Prostate gland (tissue), 2 donors: ENCODE results near the gene B4GALNT4. TPM values are rescaled to one million over a fixed set of nuclear protein-coding genes. Genes with fewer than 3 reads are reported as not detected.

Source experiments
- DNase-seq: peaks from one replicate; pipeline ENCODE4 v3.0.0-alpha.2; 2019; ENCODE audit warnings: low spot score
- H3K27ac ChIP-seq, 2 donors: fragments of 200-600 bp; sonication (generic); 2 replicates each; pipeline ENCODE4 v1.5.1; 2017 to 2019
- H3K27me3 ChIP-seq: fragments of 200-600 bp; sonication (generic); replicated peaks from 2 replicates; pipeline ENCODE4 v1.5.1; 2019; ENCODE audit not compliant: insufficient read depth
- H3K36me3 ChIP-seq, 2 donors: fragments of 200-600 bp; sonication (generic); 1 replicate in 1 of 2; 2 replicates in 1 of 2; pipeline versions ENCODE4 v1.5.1 to v1.8.1; 2017 to 2019
- H3K4me1 ChIP-seq: fragments of 200-600 bp; sonication (generic); replicated peaks from 2 replicates; pipeline ENCODE4 v1.5.1; 2019
- H3K4me3 ChIP-seq, 2 donors: fragments of 200-600 bp; sonication (generic); 2 replicates each; pipeline ENCODE4 v1.5.1; 2017 to 2019
- H3K9me3 ChIP-seq: fragments of 200-600 bp; sonication (generic); 2 replicates; pipeline ENCODE4 v1.5.1; 2017
- POLR2A ChIP-seq: fragments of 450-650 bp; IDR thresholded peaks from one replicate; pipeline ENCODE4 v1.6.1; 2016; ENCODE audit warnings: antibody characterized with exemption, mild to moderate bottlenecking
- POLR2AphosphoS5 ChIP-seq: sonication (generic); formaldehyde crosslinking; IDR thresholded peaks from one replicate; pipeline ENCODE4 v1.6.1; 2017; ENCODE audit warnings: antibody characterized with exemption
- WGBS: methylation state at CpG from one replicate; pipeline ENCODE4 v1.1.5; 2018; 5-methylcytosine and 5-hydroxymethylcytosine counted together
- intact Hi-C: fragments of 100-400 bp; cut with DNase I; formaldehyde crosslinking; loops from one replicate; pipeline ENCODE4 v1.14.2; 2022
- total RNA-seq, 2 donors: library from RNA; depleted of rRNA; stranded (reverse); fragments of >200 nt; gene quantifications; one replicate each; pipeline ENCODE4 v1.1.0, GENCODE V29; 2016
- TF ChIP-seq, protein P1 (sequence below), 4 experiments: fragments of 200-600 bp in 2 of 4; fragments of 450-650 bp in 2 of 4; sonication (generic) in 2 of 4; IDR thresholded peaks; 1 replicate in 3 of 4; 2 replicates in 1 of 4; pipeline ENCODE4 v1.5.1; 2016 to 2019; ENCODE audit warnings: antibody characterized with exemption in 4 of 4, mild to moderate bottlenecking in 2 of 4, moderate library complexity in 2 of 4

The B4GALNT4 gene
- total RNA-seq, 2 donors from 2014 or later, result 5.8 to 14.2 TPM

DNA sequence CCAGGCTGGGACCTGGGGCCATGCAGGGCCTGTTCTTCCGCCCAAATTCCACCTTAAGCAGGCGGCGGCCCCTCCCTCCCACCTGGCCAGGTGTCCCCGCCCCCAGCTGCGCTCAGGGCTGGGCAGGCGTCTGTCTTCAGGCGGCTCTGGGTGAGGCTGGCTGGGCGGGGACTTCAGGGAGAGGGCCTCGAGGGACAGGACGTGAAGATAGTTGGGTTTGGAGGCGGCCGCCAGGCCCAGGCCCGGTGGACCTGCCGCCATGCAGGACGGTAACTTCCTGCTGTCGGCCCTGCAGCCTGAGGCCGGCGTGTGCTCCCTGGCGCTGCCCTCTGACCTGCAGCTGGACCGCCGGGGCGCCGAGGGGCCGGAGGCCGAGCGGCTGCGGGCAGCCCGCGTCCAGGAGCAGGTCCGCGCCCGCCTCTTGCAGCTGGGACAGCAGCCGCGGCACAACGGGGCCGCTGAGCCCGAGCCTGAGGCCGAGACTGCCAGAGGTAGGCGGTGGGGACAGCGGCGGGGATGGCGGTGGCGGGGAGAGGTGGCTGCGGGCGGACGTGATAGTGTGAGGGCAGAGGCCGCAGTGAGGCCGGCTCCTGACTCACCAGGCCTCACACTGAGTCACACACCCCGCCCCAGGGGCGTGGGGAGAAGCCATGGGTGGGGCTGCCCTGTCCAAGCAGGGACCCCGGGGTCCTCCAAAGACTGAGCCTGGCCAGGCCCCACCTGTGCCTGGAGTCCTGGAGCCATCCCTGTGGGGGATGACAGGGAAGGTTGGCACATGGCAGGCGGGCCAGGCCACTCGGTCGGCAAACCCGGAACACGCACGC, 24.9 kb downstream of the B4GALNT4 start, which contains the start of gene PKP3:
TSS of gene PKP3 (plus strand) at position 176 of the 824 bp plus-strand sequence. CDS start at position 260, 84 bp downstream.
- TF ChIP-seq POLR2AphosphoS5 (peak; percentile 85), POLR2A (peak; percentile 83)
- TF ChIP-seq, protein P1, sequence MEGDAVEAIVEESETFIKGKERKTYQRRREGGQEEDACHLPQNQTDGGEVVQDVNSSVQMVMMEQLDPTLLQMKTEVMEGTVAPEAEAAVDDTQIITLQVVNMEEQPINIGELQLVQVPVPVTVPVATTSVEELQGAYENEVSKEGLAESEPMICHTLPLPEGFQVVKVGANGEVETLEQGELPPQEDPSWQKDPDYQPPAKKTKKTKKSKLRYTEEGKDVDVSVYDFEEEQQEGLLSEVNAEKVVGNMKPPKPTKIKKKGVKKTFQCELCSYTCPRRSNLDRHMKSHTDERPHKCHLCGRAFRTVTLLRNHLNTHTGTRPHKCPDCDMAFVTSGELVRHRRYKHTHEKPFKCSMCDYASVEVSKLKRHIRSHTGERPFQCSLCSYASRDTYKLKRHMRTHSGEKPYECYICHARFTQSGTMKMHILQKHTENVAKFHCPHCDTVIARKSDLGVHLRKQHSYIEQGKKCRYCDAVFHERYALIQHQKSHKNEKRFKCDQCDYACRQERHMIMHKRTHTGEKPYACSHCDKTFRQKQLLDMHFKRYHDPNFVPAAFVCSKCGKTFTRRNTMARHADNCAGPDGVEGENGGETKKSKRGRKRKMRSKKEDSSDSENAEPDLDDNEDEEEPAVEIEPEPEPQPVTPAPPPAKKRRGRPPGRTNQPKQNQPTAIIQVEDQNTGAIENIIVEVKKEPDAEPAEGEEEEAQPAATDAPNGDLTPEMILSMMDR (IDR thresholded peaks at IDR 0.05), result no peak
- WGBS, result 39% methylated on average over 57 of the region's 57 CpGs
- intact Hi-C loops, result no loop called here
- peak; percentile 92 for DNase-seq
- Histone ChIP-seq H3K36me3 (no peaks in the 10 kb centered on the region), H3K4me3 (peak within 1 kb of the TSS; percentile 40 to 55), H3K9me3 (no peaks in the 10 kb centered on the region), H3K27ac (peak within 1 kb of the TSS; percentile 75 to 76), H3K4me1 (peaks cover 10% of the 10 kb centered on the region), H3K27me3 (no peaks in the 10 kb centered on the region)

DNA sequence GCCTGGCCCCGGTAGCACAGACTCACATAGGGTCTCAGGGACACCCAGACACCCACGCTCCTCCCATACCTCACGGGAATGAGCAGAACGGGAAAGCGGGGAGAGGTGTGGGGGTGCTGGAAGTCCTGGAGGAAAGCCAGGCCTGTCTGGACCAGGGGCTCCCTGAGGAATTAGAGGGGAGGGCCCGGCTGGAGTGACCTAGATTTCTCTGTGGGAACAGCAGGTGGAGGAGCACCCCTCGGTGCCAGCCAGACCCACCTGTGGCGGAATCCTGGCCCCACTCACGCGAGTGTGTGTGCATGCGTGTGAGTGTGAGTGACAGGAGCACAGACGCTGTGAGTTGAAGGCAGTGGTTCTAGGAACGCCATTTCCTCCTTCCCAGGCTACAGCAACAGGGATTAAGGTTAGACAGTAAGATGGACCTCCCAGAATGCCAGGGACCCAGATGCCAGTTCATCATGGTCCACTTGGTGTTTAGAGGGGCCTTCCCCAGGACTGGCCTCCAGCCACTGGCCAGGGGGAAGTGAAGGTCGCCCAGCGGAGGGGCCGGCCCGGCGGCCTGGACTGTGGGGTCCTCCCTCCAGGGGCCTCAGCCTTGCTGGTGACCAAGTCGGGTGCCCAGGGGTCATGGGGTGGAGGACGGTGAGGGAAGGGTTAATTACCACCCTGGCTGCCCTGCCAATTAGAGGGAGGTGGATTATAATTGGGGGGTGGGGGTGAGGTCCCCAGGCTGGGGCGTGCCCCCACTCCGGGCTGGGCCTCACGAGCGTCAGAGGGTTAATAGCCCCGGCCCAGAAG, 25.8 kb downstream of the B4GALNT4 start:
- no peaks in the 10 kb centered on the region for H3K27me3 ChIP-seq
- peak overlapping the region; percentile 75 to 76 for H3K27ac ChIP-seq

DNA sequence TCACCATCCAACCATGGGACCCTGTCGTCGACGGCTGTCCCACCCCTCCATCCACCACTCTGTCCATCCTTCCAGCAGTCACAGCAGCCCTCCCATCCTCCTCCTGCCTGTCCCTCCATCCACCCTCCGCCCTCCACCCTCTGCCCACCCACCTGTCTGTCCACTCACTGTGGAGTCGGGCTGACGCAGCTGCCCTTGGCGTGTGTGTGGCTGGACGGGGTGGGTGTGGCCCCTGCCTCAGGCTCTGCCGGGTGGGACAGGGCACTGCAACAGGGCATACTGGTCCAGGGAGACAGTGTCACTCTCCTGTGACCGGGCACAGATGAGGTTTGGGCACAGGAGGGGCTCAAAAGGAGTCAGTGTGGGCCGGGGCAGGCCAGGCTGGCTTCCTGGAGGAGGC, 26.6 kb downstream of the B4GALNT4 start:
- TF ChIP-seq POLR2AphosphoS5 (no peak), POLR2A (no peak)
- TF ChIP-seq, protein P1 (IDR thresholded peaks at IDR 0.05), result no peak
- peaks cover 10% of the 10 kb centered on the region for H3K4me1 ChIP-seq
- no peaks in the 10 kb centered on the region for H3K9me3 ChIP-seq
- H3K4me3 ChIP-seq, result no peak overlapping the region
- H3K36me3 ChIP-seq, result no peaks in the 10 kb centered on the region
- 71% methylated on average over 11 of the region's 11 CpGs for WGBS
- H3K27me3 ChIP-seq, result no peaks in the 10 kb centered on the region
- intact Hi-C loops, result no loop called here
- DNase-seq, result no peak
- no peak overlapping the region for H3K27ac ChIP-seq

More for the DNA sequence above, 25.8 kb downstream of the B4GALNT4 start:
- Histone ChIP-seq H3K9me3 (no peaks in the 10 kb centered on the region), H3K4me1 (peaks cover 10% of the 10 kb centered on the region), H3K4me3 (peak overlapping the region; percentile 40 to 55), H3K36me3 (no peaks in the 10 kb centered on the region)
- DNase-seq, result no peak
- intact Hi-C loops, result no loop called here
- TF ChIP-seq, protein P1 (IDR thresholded peaks at IDR 0.05), result no peak
- TF ChIP-seq POLR2AphosphoS5 (no peak), POLR2A (no peak)
- 48% methylated on average over 25 of the region's 25 CpGs for WGBS

DNA sequence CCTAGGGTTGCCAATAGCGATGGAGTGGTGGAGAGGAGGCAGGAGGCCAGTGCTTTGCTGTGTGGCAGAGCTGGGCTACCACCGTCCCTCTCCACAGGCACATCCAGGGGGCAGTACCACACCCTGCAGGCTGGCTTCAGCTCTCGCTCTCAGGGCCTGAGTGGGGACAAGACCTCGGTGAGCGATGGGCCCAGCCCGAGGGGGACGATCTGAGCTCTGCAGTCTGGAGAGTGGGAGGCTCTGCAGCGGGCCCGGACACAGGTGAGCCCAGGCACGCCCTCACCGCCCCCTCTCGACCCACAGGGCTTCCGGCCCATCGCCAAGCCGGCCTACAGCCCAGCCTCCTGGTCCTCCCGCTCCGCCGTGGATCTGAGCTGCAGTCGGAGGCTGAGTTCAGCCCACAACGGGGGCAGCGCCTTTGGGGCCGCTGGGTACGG, 27.2 kb downstream of the B4GALNT4 start:
- H3K9me3 ChIP-seq, result no peaks in the 10 kb centered on the region
- H3K4me1 ChIP-seq, result peaks cover 10% of the 10 kb centered on the region
- H3K27ac ChIP-seq, result no peak overlapping the region
- H3K4me3 ChIP-seq, result peak overlapping the region in 1 of 2 donors; percentile 19
- 60% methylated on average over 18 of the region's 23 CpGs for WGBS
- no peaks in the 10 kb centered on the region for H3K27me3 ChIP-seq
- DNase-seq, result no peak
- intact Hi-C loops, result no loop called here
- TF ChIP-seq, protein P1 (IDR thresholded peaks at IDR 0.05), result peak in 1 of 4 experiments; percentile 17
- no peak for TF ChIP-seq POLR2AphosphoS5
- TF ChIP-seq POLR2A, result no peak
- H3K36me3 ChIP-seq, result no peaks in the 10 kb centered on the region
